Pons (tissue), 1 donor: Measurements from ENCODE around the gene ZBP1.

ENCODE experiments used
- DNase-seq: peaks from one replicate; pipeline ENCODE4 v3.0.0-alpha.2; 2016; ENCODE audit warnings: low spot score

Gene ZBP1

DNA sequence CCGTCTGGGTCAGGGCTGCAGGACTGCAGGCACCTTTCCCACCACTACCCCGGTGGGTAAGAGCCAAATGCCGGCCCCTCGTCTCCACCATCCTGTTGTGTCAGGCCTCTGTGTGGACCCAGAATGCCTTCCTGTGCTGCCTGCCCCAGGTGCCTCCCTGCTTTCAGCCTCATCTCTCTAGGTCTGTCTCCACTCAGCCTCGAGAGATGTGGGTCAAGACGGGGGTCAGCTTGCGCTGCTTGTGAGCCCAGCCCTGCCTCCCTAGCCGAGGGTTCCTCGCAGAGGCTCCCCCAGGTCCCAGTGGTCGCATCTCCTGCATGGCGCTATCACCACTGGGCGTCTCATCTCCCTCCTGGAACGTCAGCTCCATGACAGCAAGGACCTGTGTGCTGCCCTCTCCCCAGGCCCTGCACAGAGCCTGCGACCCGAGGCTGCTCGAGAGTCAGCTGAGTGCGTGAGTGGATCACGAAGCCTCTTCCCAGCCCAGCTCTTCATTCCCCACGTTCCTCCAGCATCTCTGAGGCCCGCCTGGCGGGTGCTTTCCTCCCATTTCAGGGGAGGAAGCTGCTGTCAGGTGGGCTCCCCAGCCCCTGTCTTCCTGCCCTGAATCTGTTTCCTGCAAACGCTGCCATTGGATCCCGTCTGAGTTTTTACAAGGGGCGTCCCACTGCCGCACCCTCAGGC, 38.7 kb upstream of the ZBP1 start:
- no peak for DNase-seq

DNA sequence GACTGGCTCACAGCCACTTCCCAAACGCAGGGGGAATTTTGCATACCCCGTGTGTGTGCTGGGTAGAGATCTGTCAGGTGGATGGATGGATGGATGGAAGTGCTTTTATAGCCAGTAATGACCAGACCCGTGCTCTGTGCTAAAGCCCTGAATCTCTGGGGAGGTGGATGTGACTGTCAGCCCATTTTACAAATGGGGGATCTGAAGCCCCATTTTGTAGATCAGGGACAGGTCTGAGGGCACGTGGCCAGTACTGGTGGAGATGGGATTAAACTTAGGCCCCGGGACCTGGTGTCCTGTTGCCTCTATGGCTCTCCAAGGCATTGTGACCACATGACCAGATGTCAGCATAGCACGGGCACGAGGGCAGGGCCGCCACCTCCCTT, 38.2 kb upstream of the ZBP1 start:
- no peak for DNase-seq

DNA sequence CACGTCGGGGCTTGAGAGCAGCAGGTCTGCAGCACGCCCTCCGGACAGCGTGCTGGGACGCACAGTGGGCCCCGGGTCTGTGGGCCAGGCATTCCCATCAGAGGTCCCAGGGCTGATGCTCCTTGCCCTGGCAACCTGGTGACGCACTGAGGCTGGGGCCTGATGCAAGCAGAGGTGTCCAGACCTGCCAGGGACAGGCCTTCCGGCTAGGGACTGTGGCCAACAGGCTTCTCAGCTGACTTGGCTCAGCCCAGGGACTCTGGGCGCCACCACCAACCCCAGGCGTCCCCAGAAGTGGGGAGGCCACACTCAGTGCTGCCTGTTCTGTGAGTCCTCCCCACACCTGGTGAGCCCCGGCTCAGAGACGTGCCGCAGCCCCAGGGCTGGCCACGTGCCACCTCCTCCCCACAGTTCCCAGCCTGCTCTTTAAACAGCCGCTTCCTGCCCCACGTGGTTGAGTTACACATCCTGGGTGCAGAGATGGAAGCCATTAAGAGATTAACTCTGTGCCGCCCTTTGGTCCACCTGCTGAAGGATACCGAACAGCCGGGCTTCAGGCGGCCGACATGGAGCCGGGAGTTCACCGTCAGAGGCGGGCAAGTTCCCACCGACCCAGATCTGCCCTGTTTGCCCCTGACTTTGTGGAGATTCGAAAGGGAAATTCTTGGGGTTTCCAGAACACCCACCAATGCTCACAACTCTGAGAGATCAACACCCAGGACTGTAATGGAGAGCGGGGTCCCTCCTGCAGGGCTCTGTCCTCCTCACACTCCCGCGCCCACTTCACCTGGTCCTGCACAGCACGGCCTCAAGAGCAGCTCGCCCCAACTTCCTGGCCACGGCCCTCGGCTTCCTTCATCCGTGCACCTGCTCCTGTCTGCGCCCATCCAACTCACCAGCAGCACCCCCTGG, 37.6 kb upstream of the ZBP1 start:
- DNase-seq = no peak

DNA sequence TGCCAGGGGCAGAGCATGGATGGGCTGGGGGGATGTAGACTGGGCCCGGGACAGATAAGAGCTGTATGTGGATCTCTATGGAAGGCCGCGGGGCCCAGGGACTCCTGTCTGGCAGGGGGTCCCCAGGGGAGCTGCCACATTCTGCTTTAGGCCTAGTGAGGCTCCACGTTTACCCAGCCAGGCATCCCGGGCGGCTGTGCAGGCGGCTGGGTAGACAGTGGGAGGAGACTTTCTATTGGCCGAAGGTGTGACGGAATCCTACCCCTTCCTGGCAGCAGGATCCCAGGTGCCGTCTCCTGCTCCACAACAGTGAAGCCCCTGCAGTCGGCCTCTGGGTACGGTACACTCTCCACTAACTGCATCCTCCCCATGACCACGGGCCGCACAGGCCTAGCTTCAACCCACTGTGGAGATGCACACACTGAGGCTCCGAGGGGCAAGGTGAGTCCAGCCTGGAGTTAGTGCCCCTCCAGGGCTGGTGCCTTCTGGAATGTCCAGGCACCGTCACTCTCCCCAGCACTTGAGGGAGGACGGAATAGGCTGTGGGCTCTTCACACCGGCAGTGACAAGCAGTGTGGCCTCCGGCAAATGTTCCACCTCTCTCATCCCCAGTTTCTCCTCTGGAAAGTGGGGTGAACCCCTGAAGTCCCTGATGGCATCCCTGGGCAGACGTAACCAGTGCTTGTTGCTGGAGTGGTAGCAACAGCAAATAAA, 36.8 kb upstream of the ZBP1 start:
- no peak for DNase-seq

DNA sequence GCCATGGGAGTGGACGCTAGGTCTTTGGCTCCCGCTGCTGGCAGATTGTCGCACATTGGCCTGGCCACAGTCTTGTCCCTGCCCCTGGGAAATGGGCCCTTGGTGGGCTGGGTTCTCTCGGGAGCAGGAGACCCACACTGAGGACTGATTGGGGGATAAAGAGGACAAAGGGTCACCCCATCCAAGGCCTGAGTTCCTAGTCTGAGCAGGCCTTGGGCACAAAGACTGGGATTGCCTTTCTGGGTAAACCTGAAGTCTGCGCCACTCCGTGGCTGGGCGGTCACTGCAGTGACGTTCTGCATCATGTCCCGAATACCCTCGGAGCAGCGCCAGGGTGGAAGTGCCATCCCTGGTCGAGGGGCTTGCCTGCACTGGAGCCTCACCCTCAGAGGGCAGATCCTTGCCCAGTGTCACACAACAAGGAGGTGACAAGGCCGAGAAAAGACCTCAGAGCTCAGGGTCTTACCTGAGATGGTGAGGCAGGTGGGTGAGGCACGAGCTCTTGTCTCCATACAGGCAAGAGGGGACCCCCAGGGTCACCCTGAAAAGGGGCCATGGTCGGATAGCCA, 36.1 kb upstream of the ZBP1 start:
- DNase-seq = no peak

DNA sequence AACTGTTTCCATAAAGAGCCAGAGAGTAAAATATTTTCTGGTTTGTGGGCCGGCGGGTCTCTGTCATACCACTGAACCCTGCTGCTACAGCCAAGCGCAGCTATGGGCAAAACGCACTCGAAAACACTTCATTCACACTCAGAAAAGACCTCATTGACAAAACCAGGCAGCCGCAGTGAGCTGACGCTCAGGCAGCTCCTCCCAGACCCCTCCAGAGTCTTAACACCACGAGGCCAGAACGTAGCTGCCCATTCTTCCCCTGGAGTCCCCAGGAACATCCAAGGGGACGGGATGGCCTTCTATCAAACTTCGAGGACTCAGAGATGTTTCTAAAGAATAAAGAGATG, 35.6 kb upstream of the ZBP1 start:
- DNase-seq = no peak

DNA sequence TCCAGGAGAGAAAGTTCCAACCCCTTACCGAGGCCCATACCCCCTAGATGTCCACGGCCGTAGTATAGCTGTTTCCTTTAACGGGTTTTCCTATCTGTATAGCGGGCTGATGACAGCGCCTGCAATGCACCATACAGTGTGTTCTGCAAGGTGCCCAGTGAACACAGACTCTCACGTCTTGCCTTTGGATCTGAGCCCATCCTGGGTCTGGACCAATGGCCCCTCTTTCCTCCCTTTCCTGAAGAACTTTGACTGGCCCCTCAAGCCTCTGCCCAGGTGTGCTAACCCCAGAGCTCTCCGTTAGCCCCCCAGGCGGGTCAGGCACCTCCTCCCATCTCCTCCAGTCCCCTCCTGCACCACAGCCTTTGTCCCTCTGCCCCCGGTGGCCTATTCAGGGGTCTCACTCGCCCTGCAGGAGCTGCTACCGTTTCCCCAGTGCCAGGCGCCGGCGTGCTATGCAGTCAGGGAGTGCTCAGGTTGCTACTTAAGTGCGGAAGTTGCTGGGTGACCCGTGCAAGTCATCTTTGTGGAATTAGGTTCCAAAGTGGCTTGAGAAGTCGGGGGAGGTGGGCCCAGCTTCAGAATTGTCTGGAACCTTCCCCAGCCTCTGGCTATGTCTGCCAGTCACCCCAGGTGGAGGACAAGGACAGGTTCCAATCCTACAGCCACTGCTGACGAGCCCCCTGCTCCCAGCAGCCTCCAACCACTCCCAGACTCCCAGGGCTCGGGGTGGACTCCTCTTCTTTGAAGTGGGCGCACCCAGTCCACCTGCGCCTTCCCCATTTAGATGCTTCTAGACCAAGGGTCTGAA, 35.0 kb upstream of the ZBP1 start:
- DNase-seq = no peak

DNA sequence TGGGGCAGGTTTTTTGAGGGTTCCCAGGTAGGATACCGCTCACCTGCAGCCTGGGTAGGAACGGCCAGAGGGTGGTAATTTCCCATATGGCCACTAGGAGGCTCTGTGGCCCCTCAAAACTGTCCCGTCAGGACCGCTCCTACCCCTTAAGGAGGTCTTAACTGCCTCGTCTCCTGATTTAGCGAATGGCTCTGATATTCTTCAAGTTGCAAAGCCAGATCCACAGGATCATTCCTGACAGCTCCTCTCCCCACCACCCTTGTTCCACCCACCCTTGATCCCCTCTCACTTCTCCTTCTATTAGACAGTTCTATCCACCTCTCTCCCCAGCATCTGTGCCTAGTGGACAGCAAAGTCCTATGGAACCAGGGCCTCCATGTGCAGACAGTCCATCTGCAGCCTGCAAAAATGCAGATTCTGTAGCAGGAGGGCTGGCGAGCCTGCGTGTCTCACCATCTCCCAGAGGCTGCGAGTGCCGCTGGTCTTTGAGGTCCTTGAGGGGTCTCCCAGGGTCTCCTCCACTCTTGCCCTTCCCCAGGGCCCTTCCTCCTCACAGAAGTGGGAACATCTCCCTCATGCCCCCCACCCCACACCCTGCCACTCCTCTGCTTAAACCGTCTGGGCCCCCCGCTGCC, 34.3 kb upstream of the ZBP1 start:
- peak; percentile 51 for DNase-seq

DNA sequence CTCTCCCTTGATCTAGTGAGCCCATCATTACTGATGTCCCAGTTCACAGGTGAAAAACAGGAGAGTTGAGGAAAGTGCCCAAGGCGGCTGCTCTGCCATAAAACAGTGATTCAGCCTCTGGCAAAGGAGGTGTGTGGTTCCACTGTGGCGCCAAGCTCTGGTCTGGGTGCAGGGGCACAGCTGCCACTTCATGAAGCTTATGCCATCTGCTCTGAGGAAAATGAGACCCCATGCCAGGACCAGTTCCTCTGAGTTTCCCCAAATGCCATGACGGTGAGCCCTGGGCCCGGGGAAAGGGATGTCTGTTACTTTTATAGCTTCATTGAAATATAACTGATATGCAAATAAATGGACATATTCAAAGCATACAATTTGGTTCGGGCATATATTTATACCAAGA, 33.7 kb upstream of the ZBP1 start:
- no peak for DNase-seq

DNA sequence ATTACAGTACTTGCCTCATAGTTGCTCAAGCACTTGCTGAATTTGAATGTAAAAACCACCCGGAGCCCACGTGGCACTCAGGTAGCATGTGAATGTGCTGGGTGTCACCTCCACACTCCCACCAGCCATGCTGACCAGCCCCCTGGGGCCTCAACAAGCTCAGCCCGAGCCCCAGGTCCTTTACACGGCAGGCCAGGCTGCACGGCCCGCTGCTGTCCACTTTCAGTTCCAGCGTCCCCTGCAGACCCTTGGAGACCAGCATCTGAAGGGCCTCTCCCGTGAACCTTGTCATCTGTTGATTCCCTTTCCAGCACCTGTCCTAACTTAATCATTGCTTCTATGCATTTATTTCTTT, 33.3 kb upstream of the ZBP1 start:
- DNase-seq = no peak

DNA sequence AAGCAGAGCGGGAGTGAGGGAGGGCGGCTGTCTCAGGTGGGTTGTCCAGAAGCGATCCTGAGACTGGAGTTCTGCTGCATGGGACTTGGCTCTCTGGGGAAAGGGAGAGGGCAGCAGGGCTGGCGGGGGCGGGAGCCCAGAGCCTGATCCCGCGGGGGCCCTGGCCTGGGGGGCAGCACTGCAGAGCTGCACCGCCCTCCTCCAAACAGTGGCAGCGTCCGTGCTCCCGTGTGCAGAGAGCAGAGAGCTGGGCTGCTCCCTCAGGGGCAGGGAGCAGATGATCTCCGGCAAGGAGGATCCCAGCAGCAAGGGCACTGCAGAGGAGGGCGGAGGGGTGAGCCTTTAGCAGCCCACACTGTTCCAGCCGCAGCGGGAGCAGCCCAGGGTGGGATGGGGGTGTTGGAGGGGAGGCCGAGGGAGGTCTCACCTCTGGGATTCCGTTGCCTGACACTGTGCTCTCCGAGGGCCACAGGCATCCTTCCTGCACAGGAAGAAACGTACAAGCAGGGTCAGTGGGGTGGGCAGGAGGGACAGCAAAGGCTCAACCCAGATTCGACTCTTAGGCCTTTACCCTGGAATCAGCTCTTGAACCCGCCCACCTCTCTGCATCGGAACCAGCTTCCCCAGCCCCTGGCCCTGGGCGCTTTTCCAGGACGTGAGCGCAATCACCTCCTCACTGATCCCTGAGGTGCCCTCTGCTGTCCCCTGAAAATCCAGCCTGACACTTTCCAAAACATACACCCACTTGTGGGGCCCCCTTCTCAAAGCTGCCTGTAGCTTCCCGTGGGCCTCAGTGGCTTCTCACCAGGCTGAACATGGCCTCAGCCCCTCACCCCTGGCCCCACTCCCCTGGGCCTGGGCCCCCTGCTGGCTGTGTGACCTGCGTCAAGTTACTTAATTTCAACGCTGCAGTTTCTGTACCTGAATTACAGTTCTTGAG, 32.6 kb upstream of the ZBP1 start:
- no peak for DNase-seq

DNA sequence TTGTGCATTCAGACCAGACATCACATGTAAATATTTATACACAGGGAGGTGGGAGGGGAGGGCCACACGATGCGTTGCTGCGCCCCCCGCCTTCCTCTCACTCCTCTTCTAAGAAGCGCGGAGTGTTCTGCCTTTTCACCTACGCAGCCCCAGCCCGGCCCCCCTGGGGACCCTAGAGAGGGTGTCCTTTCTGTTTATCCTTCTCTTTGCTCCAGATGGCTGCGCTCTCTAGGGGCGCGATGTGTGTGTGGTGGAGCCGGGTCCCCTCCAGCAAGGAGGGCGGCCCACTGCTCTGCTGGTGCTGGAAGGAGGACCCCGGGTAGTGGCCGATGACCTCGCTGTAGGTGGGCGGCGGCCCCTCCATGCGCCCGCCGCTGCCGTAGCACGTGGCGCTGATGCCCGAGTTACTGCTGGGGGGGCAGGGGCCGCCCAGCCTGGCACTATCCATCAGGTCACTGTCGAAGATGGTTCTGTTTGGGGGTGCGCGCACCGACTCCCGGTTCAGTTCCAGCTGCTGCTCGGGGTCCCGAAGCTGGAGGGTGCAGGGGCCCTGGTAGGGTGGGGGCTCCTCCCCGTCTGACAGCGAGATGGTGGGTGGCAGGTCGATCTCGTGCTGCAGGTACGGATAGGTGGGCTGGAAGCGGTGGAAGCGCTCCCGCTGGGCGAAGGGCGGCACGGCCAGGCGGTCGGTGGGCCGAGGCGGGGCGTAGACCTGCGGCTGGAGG, 31.8 kb upstream of the ZBP1 start:
- DNase-seq = no peak

DNA sequence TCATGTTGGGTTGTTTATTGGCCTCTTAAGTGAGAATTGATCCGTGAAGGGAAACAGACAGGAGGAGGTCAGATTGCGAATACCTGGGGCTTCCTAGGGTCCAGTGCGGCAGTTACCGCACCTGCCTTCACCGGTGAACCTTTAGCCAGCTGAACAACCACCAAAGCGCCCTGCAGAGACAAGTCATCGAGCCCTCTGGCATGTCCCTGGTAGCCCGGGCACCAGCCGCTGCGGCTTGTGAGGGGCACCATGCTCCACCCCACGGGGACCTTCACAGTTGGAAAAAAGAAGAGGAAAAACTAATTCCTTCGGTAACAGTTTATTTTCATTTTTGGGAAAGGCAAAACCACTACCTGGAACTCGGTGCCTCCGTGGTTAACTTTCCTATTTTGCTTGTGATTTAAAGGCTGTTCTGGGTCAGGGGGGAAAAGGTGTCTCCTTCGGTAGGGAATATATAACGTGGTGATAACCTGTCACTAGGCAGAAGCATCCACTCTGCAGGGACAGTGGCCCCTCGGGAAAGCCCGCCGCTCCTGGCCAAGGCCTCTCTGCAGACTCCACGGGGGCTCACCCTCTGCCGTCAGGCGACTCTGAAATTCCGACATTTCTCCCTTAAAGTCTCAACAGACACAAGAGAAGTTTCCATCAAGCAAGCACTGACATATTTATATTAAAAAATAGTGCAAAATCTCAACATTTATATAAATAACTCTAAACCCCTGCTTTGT, 30.7 kb upstream of the ZBP1 start:
- no peak for DNase-seq

DNA sequence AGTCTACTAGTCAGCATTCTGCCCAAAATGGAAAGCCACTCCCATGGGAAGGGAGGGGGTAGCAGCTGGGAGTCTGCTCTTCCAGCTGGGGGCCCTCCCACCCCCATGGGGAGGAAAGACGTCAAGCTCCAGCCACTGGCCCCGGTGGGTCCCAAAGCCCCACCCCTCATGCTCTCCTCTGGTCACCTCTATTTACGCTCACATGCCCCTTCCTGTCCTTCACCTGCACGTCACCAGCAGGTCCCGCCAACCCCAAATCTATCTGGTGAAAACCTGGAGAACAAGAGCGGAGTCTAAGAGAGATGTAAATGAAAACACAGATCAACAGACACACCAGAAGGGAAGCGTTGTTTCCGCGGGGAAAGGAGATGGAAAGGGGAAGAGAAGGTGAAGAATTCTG, 30.0 kb upstream of the ZBP1 start:
- no peak for DNase-seq

DNA sequence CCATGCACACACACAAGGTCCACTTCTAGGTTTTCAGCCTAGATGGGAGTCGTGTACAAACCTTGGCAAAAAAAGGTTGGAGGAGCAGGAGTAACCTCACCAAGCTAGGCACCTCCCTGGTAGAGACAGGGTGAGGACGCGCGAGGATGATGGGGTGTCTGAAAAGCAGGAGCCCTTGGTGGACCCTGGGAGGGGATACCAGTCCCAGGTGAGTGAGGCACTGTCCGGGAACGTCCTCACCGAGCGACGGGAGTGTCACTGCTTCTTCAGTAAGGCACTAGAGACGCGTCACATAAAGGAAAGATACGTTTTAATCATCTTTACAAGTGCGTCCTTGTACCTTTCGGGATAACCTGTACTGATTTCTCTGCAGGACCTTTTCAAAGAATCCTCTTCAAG, 29.4 kb upstream of the ZBP1 start:
- DNase-seq = no peak

DNA sequence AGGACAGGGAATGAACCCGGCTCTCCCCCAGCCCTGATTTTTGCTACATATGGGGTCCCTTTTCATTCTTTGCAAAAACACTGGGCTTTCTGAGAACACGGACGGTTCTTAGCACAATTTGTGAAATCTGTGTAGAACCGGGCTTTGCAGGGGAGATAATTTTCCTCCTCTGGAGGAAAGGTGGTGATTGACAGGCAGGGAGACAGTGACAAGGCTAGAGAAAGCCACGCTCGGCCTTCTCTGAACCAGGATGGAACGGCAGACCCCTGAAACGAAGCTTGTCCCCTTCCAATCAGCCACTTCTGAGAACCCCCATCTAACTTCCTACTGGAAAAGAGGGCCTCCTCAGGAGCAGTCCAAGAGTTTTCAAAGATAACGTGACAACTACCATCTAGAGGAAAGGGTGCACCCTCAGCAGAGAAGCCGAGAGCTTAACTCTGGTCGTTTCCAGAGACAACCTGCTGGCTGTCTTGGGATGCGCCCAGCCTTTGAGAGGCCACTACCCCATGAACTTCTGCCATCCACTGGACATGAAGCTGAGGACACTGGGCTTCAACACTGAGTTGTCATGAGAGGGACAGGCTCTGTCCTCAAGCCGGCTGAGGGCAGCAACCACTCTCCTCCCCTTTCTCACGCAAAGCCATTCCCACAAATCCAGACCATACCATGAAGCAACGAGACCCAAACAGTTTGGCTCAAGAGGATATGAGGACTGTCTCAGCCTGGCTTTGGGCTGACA, 28.8 kb upstream of the ZBP1 start:
- no peak for DNase-seq

DNA sequence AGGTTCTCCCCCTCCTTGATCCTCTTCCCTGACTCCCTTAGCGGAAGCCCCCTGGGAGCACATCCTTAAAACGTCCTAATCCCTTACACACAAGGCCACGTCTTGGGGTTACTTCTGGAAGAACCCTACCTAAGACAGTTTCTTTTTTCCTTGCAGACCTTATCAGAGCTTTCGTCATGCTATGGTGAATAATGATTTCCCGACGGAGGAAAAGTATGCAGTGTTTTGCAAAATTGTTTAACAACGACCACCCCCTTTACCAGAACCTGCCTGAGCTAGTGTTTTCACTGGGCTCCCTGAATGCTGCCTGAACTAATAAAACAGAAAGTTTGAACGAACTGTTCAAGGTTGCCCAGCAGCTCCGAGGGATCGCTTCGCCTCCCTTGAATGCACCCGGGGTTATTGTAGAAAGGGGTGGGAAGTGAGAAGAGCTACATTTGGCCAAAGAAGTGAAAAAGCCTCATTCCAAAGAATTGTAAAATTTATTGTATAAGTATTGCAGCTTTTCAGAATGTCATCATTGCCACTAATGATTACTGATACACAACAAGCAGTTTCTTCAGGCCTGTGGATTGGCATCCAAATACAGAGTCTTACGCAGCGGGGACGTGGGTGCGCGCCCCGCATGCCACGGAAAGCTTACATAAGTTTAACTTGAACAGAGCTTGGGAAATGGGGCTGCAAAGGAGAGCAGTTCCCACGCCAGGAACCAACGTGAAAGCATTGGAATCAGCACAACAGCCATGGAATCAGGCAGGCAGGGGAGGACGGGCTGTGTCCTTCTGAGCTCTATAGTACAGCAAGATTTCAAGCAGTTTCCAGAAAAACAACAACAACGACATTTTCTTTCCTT, 27.9 kb upstream of the ZBP1 start:
- no peak for DNase-seq
